Colonic mucosa (tissue), 4 donors: ENCODE measurements around the gene NPR2. TPM values are rescaled to one million over a fixed set of nuclear protein-coding genes. Genes with fewer than 3 reads are reported as not detected.

Source experiments
- DNase-seq: peaks from one replicate; pipeline ENCODE4 v3.0.0-alpha.2; 2020
- H3K27ac ChIP-seq: fragments of 200-600 bp; one replicate; pipeline ENCODE4 v1.8.0; 2021
- H3K27me3 ChIP-seq: fragments of 200-600 bp; one replicate; pipeline ENCODE4 v1.8.0; 2021
- H3K36me3 ChIP-seq: fragments of 200-600 bp; one replicate; pipeline ENCODE4 v1.8.0; 2021
- H3K4me1 ChIP-seq: fragments of 200-600 bp; one replicate; pipeline ENCODE4 v1.8.0; 2021; ENCODE audit warnings: mild to moderate bottlenecking
- H3K4me3 ChIP-seq: fragments of 200-600 bp; one replicate; pipeline ENCODE4 v1.8.0; 2021
- H3K9ac ChIP-seq, 2 donors: one replicate each; pipeline ENCODE4 v1.7.0; 2013; ENCODE audit warnings: control low read depth in 2 of 2, low read depth in 2 of 2, low read length in 2 of 2
- H3K9me3 ChIP-seq: fragments of 200-600 bp; one replicate; pipeline ENCODE4 v1.8.0; 2021
- CTCF ChIP-seq: fragments of 200-600 bp; IDR thresholded peaks from one replicate; pipeline ENCODE4 v1.8.0; 2022; ENCODE audit warnings: antibody characterized with exemption, mild to moderate bottlenecking
- intact Hi-C: fragments of 100-400 bp; cut with DNase I; formaldehyde crosslinking; loops from one replicate; pipeline ENCODE4 v1.14.1; 2022
- total RNA-seq, 2 donors: library from RNA; stranded (reverse); fragmentation: NEBNext Ultra II Directional in 1 of 2; extraction: Animal tissue kit (Norgen Biotek cat#: 25700) in 1 of 2; gene quantifications; one replicate each; pipeline ENCODE4 v1.2.1, GENCODE V29; 2021
- donor health status: healthy.
- donor health status: DM: no; HTN: no; CAD: no.
- donor health status: DM: no; HTN: no; CAD: no.

NPR2 gene
- total RNA-seq, 2 donors from 2014 or later: 7.0 to 9.7 TPM

GRCh38 chr9:35839926-35840325 is 48.5 kb downstream of the NPR2 start:
- intact Hi-C loops: no loop called here
- Histone ChIP-seq H3K27ac (no peak overlapping the region), H3K9ac (no peak overlapping the region), H3K9me3 (no peaks in the 10 kb centered on the region), H3K4me3 (no peak overlapping the region), H3K27me3 (no peaks in the 10 kb centered on the region), H3K4me1 (peaks cover 11% of the 10 kb centered on the region), H3K36me3 (no peaks in the 10 kb centered on the region)
- DNase-seq: no peak
- TF ChIP-seq CTCF: no peak

GRCh38 chr9:35840881-35841644 is 49.7 kb downstream of the NPR2 start:
- Histone ChIP-seq H3K36me3 (no peaks in the 10 kb centered on the region), H3K27me3 (no peaks in the 10 kb centered on the region)
- intact Hi-C loops: no loop called here

GRCh38 chr9:35841645-35841900 is 50.2 kb downstream of the NPR2 start:
- Histone ChIP-seq H3K4me1 (peaks cover 8% of the 10 kb centered on the region), H3K9ac (no peak overlapping the region), H3K36me3 (no peaks in the 10 kb centered on the region), H3K27me3 (no peaks in the 10 kb centered on the region), H3K4me3 (no peak overlapping the region), H3K27ac (no peak overlapping the region), H3K9me3 (no peaks in the 10 kb centered on the region)
- no peak for DNase-seq
- intact Hi-C loops: no loop called here
- no peak for TF ChIP-seq CTCF

More at GRCh38 chr9:35840881-35841644, 49.7 kb downstream of the NPR2 start:
- Histone ChIP-seq H3K4me1 (peaks cover 8% of the 10 kb centered on the region), H3K9ac (no peak overlapping the region), H3K9me3 (no peaks in the 10 kb centered on the region), H3K27ac (no peak overlapping the region), H3K4me3 (no peak overlapping the region)
- TF ChIP-seq CTCF: no peak
- no peak for DNase-seq

- H3K27ac ChIP-seq: no peak overlapping the region
- H3K27me3 ChIP-seq: no peaks in the 10 kb centered on the region
- no peak for DNase-seq
- no peak for TF ChIP-seq CTCF
- no peaks in the 10 kb centered on the region for H3K36me3 ChIP-seq
- intact Hi-C loops: no loop called here
- no peaks in the 10 kb centered on the region for H3K9me3 ChIP-seq
- H3K4me3 ChIP-seq: no peak overlapping the region
- H3K4me1 ChIP-seq: peaks cover 8% of the 10 kb centered on the region
- H3K9ac ChIP-seq: no peak overlapping the region
These were observed 50.8 kb downstream of the NPR2 start for GRCh38 chr9:35842020-35842745.

- intact Hi-C loops: no loop called here
- TF ChIP-seq CTCF: no peak
- DNase-seq: no peak
- Histone ChIP-seq H3K9me3 (no peaks in the 10 kb centered on the region), H3K27me3 (no peaks in the 10 kb centered on the region), H3K27ac (no peak overlapping the region), H3K36me3 (no peaks in the 10 kb centered on the region), H3K4me1 (peaks cover 8% of the 10 kb centered on the region), H3K9ac (no peak overlapping the region), H3K4me3 (no peak overlapping the region)
These were observed 51.4 kb downstream of the NPR2 start for GRCh38 chr9:35842795-35843194.
